K562 (cell line): ENCODE data around the gene VPS26A. TPM values are rescaled to one million over a fixed set of nuclear protein-coding genes. Genes with fewer than 3 reads are reported as not detected.

Source experiments
- ARID1B ChIP-seq: fragments of 450-650 bp; IDR thresholded peaks from 2 replicates; pipeline ENCODE4 v1.6.1; 2016; ENCODE audit warnings: antibody characterized with exemption, mild to moderate bottlenecking, inconsistent platforms
- DMBX1 ChIP-seq: fragments of 250-450 bp; sonication (Bioruptor Pico); IDR thresholded peaks from 2 replicates; pipeline ENCODE4 v1.8.0; 2022; ENCODE audit warnings: inconsistent platforms, mild to moderate bottlenecking, moderate library complexity, borderline replicate concordance
- FOXO4 ChIP-seq: fragments of 450-650 bp; formaldehyde crosslinking; IDR thresholded peaks from 2 replicates; pipeline ENCODE4 v1.4.0; 2020; ENCODE audit warnings: mild to moderate bottlenecking, moderate library complexity
- MBD2 ChIP-seq: sonication (generic); IDR thresholded peaks from 2 replicates; pipeline ENCODE4 v1.6.1; 2016; ENCODE audit warnings: low read depth, borderline replicate concordance
- MCM2 ChIP-seq: fragments of 450-650 bp; IDR thresholded peaks from 2 replicates; pipeline ENCODE4 v1.6.1; 2017; ENCODE audit warnings: low read depth, mild to moderate bottlenecking
- MTF1 ChIP-seq: fragments of 250-450 bp; sonication (Bioruptor Pico); IDR thresholded peaks from 2 replicates; pipeline ENCODE4 v1.9.0; 2021; ENCODE audit warnings: moderate library complexity, mild to moderate bottlenecking, inconsistent platforms, borderline replicate concordance
- NCOA6 ChIP-seq: fragments of 450-650 bp; IDR thresholded peaks from 2 replicates; pipeline ENCODE4 v1.6.1; 2017; ENCODE audit warnings: mild to moderate bottlenecking
- NCOR1 ChIP-seq: fragments of 450-650 bp; IDR thresholded peaks from 2 replicates; pipeline ENCODE4 v1.6.1; 2016; ENCODE audit warnings: mild to moderate bottlenecking, moderate library complexity
- NFXL1 ChIP-seq: fragments of 450-650 bp; formaldehyde crosslinking; IDR thresholded peaks from 2 replicates; pipeline ENCODE4 v1.4.0; 2021; ENCODE audit warnings: mild to moderate bottlenecking
- NKRF ChIP-seq: fragments of 450-650 bp; IDR thresholded peaks from 2 replicates; pipeline ENCODE4 v1.6.1; 2016; ENCODE audit warnings: borderline replicate concordance
- OTX1 ChIP-seq: fragments of 450-650 bp; formaldehyde crosslinking; IDR thresholded peaks from 2 replicates; pipeline ENCODE4 v1.4.0; 2022; ENCODE audit warnings: mild to moderate bottlenecking
- PML ChIP-seq: IDR thresholded peaks from 2 replicates; pipeline ENCODE4 v1.6.1; 2012; ENCODE audit warnings: low read length, inconsistent platforms
- POLR2H ChIP-seq: IDR thresholded peaks from 2 replicates; pipeline ENCODE4 v1.6.1; 2016; ENCODE audit warnings: missing genetic modification characterization, low read depth, mild to moderate bottlenecking, control low read depth, missing compliant biosample characterization, moderate library complexity
- RNF2 ChIP-seq: sonication (generic); IDR thresholded peaks from 2 replicates; pipeline ENCODE4 v1.6.1; 2016
- ZBTB11 ChIP-seq, 3 experiments: fragments of 200-800 bp in 1 of 3; fragments of 250-450 bp in 1 of 3; fragments of 450-650 bp in 1 of 3; sonication (Bioruptor Pico) in 1 of 3; sonication (Bioruptor generic) in 1 of 3; formaldehyde crosslinking in 1 of 3; IDR thresholded peaks; 2 replicates each; pipeline versions ENCODE4 v1.6.1 to v1.8.0; 2016 to 2022; ENCODE audit warnings: mild to moderate bottlenecking in 2 of 3, missing genetic modification characterization in 2 of 3, missing compliant biosample characterization in 1 of 3, moderate library complexity in 1 of 3
- ZFX ChIP-seq: sonication (generic); formaldehyde crosslinking; IDR thresholded peaks from 2 replicates; pipeline ENCODE4 v1.8.0; 2022; ENCODE audit warnings: mild to moderate bottlenecking, missing genetic modification reagents, moderate library complexity
- ZNF146 ChIP-seq: IDR thresholded peaks from one replicate; pipeline ENCODE4 v1.6.1; 2018; ENCODE audit warnings: missing compliant biosample characterization; ENCODE audit not compliant: unreplicated experiment
- ZNF561 ChIP-seq: fragments of 450-650 bp; formaldehyde crosslinking; conservative IDR thresholded peaks from 2 replicates; pipeline ENCODE4 v1.4.0; 2020; ENCODE audit warnings: mild to moderate bottlenecking, moderate library complexity
- ZNF695 ChIP-seq: fragments of 450-650 bp; formaldehyde crosslinking; IDR thresholded peaks from 2 replicates; pipeline ENCODE4 v1.4.0; 2020; ENCODE audit warnings: mild to moderate bottlenecking, moderate library complexity
- polyA plus RNA-seq, 8 experiments: library from polyadenylated mRNA; depleted of rRNA in 4 of 8; stranded (reverse) in 5 of 8; unstranded in 3 of 8; fragments of >200 nt; fragmentation: Nextera tagmentation in 2 of 8; fragmentation: Illumina TruSeq in 1 of 8; extraction: Ambion mirVana in 2 of 8; extraction: Trizol in 1 of 8; gene quantifications; 2 replicates each; pipeline versions ENCODE4 v1.2.1 to v1.2.3, GENCODE V29; 2011 to 2014; ENCODE audit warnings: inconsistent platforms in 1 of 8, missing spikeins in 1 of 8
- total RNA-seq, 7 experiments: library from RNA; depleted of rRNA in 6 of 7; stranded (reverse); fragments of >200 nt in 6 of 7; fragmentation: Illumina TruSeq in 2 of 7; extraction: Trizol in 2 of 7; gene quantifications; 2 replicates each; pipeline versions ENCODE4 v1.2.1 to v1.2.3, GENCODE V29; 2011 to 2021; ENCODE audit warnings: low replicate concordance in 1 of 7

Gene VPS26A
- total and polyA plus RNA-seq, 9 of the 15 experiments (the other 6 are each of a cell fraction or from before 2014, with no cell fraction given) = 47.1 to 137 (median 69.3) TPM

GRCh38 chr10:69123747-69124562, at the start of gene VPS26A (continued):
- TF ChIP-seq ZBTB11 (CRISPR knock-in tag; IDR thresholded peaks at IDR 0.05) (peak in 1 of 3 experiments; percentile 84; a peak in 2 of 6 replicates), OTX1 (peak; percentile 48), ZNF146 (CRISPR knock-in tag) (no peak), ZNF561 (no peak), MTF1 (CRISPR knock-in tag) (no peak), NFXL1 (CRISPR knock-in tag) (no peak), POLR2H (peak; percentile 96), ZNF695 (CRISPR knock-in tag) (peak; percentile 77; the same call in 1 of the 2 replicates), MCM2 (no peak), RNF2 (peak; percentile 53; the same call in 1 of the 2 replicates), NCOR1 (peak; percentile 67), DMBX1 (peak; percentile 4; the same call in 1 of the 2 replicates), FOXO4 (CRISPR knock-in tag) (no peak; the same call in 1 of the 2 replicates), NCOA6 (no peak), MBD2 (0 out of 2 replicates have a peak, but pooled peaks have one; percentile 53), NKRF (peak; percentile 44; the same call in 1 of the 2 replicates), PML (peak; percentile 93), ZFX (peak; percentile 96), ARID1B (peak; percentile 54; the same call in 1 of the 2 replicates)
